Epithelial cell of proximal tubule (primary cell): ENCODE results near the gene PTPN7. TPM values are rescaled to one million over a fixed set of nuclear protein-coding genes. Genes with fewer than 3 reads are reported as not detected.

Experiments
- DNase-seq: peaks from one replicate; pipeline ENCODE4 v3.0.0-alpha.2; 2011; ENCODE audit warnings: low read depth
- H3K4me3 ChIP-seq: 2 replicates; pipeline ENCODE4 v1.5.1; 2011; ENCODE audit warnings: low read depth, mild to moderate bottlenecking, low read length
- CTCF ChIP-seq: conservative IDR thresholded peaks from 2 replicates; pipeline ENCODE4 v1.5.1; 2012; ENCODE audit warnings: low read depth, mild to moderate bottlenecking, low read length
- total RNA-seq: library from RNA; depleted of rRNA; stranded (reverse); fragments of >200 nt; gene quantifications from 2 replicates; pipeline ENCODE4 v1.2.3, GENCODE V29; 2015

The PTPN7 gene
- total RNA-seq, 1 donor from 2014 or later, result 0.06 TPM

- no peak for TF ChIP-seq CTCF
- no peak for DNase-seq
- no peak overlapping the region for H3K4me3 ChIP-seq
These were observed 42.2 kb upstream of the PTPN7 start for GRCh38 chr1:202202500-202203168.

- no peak for TF ChIP-seq CTCF
- no peak for DNase-seq
- H3K4me3 ChIP-seq, result no peak overlapping the region
These were observed 41.6 kb upstream of the PTPN7 start for GRCh38 chr1:202201971-202202370.

GRCh38 chr1:202201266-202201665, 40.9 kb upstream of the PTPN7 start:
- TF ChIP-seq CTCF, result no peak
- H3K4me3 ChIP-seq, result no peak overlapping the region
- DNase-seq, result no peak

GRCh38 chr1:202200669-202201068, 40.3 kb upstream of the PTPN7 start:
- TF ChIP-seq CTCF, result no peak
- no peak overlapping the region for H3K4me3 ChIP-seq
- no peak for DNase-seq

GRCh38 chr1:202200112-202200548, 39.7 kb upstream of the PTPN7 start:
- DNase-seq, result no peak
- no peak overlapping the region for H3K4me3 ChIP-seq
- TF ChIP-seq CTCF, result no peak

- no peak overlapping the region for H3K4me3 ChIP-seq
- no peak for TF ChIP-seq CTCF
- DNase-seq, result no peak
These were observed 38.9 kb upstream of the PTPN7 start for GRCh38 chr1:202199040-202199889.
